22Rv1 (cell line): ENCODE data around the gene KAZALD1.

Experiments used
- H3K27ac ChIP-seq: fragments of 450-650 bp; 2 replicates; pipeline ENCODE4 v1.5.1; 2017
- CTCF ChIP-seq: fragments of 450-650 bp; IDR thresholded peaks from 2 replicates; pipeline ENCODE4 v1.5.1; 2017; ENCODE audit warnings: mild to moderate bottlenecking
- ZFX ChIP-seq: fragments of 450-650 bp; IDR thresholded peaks from 2 replicates; pipeline ENCODE4 v1.6.1; 2017; ENCODE audit warnings: antibody characterized with exemption, borderline replicate concordance

The KAZALD1 gene

GRCh38 chr10:101066146-101066895 lies 4.5 kb downstream of the KAZALD1 start:
- H3K27ac ChIP-seq = peak overlapping the region; percentile 100
- peak; percentile 68 for TF ChIP-seq CTCF
- TF ChIP-seq ZFX = no peak

GRCh38 chr10:101066896-101067355 lies 5.1 kb downstream of the KAZALD1 start:
- peak overlapping the region; percentile 100 for H3K27ac ChIP-seq
- TF ChIP-seq ZFX = no peak
- no peak for TF ChIP-seq CTCF

DNA sequence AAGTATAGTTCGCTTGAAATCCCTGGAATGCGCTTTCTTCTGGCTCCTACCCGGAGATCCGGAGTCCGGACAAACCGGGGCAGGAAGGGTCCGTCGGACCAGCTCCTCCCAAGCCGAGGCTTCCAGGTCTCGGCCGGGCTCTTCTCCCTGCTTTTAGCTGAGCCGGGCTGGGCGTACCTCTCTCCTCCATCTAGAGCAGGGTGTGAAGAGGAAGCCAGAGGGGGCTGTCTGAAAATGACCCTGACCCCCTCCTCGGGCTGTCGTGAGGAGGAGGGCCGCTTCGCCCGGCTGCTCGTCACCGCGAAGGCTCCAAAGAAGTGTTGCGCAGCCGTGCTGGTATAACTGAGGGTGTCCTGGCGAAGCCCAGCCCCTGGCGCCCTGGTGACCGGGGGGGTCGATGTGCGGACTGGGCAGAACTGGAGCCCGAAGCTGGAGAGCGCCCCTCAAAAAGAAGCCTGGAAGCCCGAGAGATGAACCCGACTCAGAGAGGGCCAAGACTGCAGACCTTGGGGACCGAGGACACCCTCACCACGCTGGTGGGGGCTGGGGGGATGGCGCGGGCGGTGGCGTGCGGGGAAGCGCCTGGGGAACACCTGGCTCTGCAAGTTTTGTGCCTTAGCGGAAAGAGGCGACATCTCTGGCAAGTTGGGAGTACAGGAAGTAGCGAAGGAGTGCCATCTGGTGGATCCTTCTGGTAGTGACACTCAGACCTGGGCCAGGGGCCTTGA lies 5.7 kb downstream of the KAZALD1 start:
- peak overlapping the region; percentile 100 for H3K27ac ChIP-seq

GRCh38 chr10:101069441-101069840 lies 7.7 kb downstream of the KAZALD1 start:
- H3K27ac ChIP-seq = peak overlapping the region; percentile 100
- no peak for TF ChIP-seq ZFX
- no peak for TF ChIP-seq CTCF

More for the DNA sequence above, 5.7 kb downstream of the KAZALD1 start:
- TF ChIP-seq ZFX (no peak), CTCF (peak; percentile 91)

DNA sequence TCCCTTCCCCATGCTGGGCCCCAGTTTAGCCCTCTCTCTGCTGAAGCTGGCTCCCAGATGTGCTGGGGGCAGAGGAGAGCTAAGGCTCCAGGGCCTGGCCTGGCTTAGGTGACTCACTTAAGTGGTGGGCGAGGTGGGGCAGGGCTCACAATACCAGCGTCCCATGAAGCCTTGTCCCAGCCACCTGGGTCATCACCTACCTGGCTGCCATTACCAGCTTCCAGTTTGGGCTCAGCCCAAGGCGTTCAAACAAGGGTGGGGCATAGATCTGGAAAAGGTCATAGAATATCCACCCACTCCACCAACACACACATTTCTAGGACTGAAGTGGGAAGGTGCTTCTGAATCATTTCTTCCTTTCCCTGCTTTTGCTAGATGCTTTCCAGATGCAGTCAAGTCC lies 8.3 kb downstream of the KAZALD1 start:
- peak overlapping the region; percentile 100 for H3K27ac ChIP-seq
- TF ChIP-seq ZFX (no peak), CTCF (no peak)

- H3K27ac ChIP-seq = no peak overlapping the region
- TF ChIP-seq ZFX (no peak), CTCF (no peak)
These were observed 9.6 kb downstream of the KAZALD1 start for GRCh38 chr10:101071267-101071884.

DNA sequence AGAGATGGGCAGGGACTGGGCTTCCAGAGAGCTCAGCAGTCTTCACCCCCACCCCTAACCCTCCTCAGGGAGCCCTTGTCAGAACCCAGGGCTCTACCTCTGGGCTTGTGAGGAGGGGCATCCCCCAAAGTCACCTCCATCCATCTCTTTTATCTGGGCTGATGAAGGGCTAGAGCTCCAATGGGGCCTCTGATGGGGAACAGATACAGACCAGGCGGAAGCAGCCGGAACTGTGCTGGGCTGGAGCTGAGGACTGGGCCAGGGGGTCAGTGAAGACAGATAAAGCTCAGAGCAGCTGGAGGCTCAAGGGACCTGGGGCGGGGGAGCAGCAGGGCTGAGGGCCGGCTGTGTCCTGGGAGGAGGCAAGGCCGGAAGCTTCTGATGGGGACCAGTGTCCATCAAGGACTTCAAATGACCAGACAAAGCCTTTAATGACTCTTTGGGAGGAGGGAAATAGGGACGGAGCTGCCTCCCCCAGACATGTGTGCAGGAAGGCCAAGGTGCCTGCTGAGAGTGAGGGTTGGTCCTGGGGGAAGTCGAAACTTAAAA lies 10.2 kb downstream of the KAZALD1 start:
- TF ChIP-seq ZFX (no peak), CTCF (no peak)
- no peak overlapping the region for H3K27ac ChIP-seq
